GM19099 (cell line): ENCODE measurements around the gene ALG8.

Experiments used
- POLR2A ChIP-seq: IDR thresholded peaks from 3 replicates; pipeline ENCODE4 v1.6.1; 2011; ENCODE audit warnings: low read depth; ENCODE audit not compliant: insufficient read length; ENCODE audit errors: extremely low read depth

ALG8 gene

GRCh38 chr11:78083021-78083420 lies 56.4 kb downstream of the ALG8 start:
- no peak for TF ChIP-seq POLR2A

GRCh38 chr11:78082146-78082545 lies 57.3 kb downstream of the ALG8 start:
- TF ChIP-seq POLR2A: no peak

- TF ChIP-seq POLR2A: no peak
Observed at GRCh38 chr11:78081583-78081982, 57.8 kb downstream of the ALG8 start.

GRCh38 chr11:78080818-78081495 lies 58.5 kb downstream of the ALG8 start:
- TF ChIP-seq POLR2A: no peak

GRCh38 chr11:78080084-78080817 lies 59.2 kb downstream of the ALG8 start:
- TF ChIP-seq POLR2A: no peak

- TF ChIP-seq POLR2A: peak; percentile 88
Observed at GRCh38 chr11:78079232-78080083, 60.0 kb downstream of the ALG8 start, which contains the start of gene NDUFC2. Gene NDUFC2, minus strand, starts transcription at chr11:78079862. Its CDS starts 118 bp downstream, at chr11:78079744.

GRCh38 chr11:78078218-78079167 lies 60.9 kb downstream of the ALG8 start:
- no peak for TF ChIP-seq POLR2A

- TF ChIP-seq POLR2A: no peak
Observed at GRCh38 chr11:78076733-78077403, 62.6 kb downstream of the ALG8 start.

- TF ChIP-seq POLR2A: no peak
Observed at GRCh38 chr11:78074756-78075155, 64.7 kb downstream of the ALG8 start.

- no peak for TF ChIP-seq POLR2A
Observed at GRCh38 chr11:78072455-78072854, 67.0 kb downstream of the ALG8 start.

GRCh38 chr11:78071717-78072116 lies 67.7 kb downstream of the ALG8 start:
- TF ChIP-seq POLR2A: no peak

GRCh38 chr11:78070621-78071020 lies 68.8 kb downstream of the ALG8 start:
- no peak for TF ChIP-seq POLR2A

GRCh38 chr11:78069465-78069864 lies 70.0 kb downstream of the ALG8 start:
- TF ChIP-seq POLR2A: no peak

GRCh38 chr11:78067704-78068103 lies 71.7 kb downstream of the ALG8 start:
- TF ChIP-seq POLR2A: no peak
